8988T (cell line): ENCODE measurements around the gene LCN1.

Source experiments
- DNase-seq: peaks from one replicate; pipeline ENCODE4 v3.0.0; 2011

Gene LCN1

GRCh38 chr9:135574331-135574730, 53.1 kb downstream of the LCN1 start:
- DNase-seq, result no peak

GRCh38 chr9:135574943-135575342, 53.7 kb downstream of the LCN1 start:
- DNase-seq, result no peak
